Fibroblast of peridontal ligament (primary cell): ENCODE measurements around the gene RPRML.

ENCODE experiments used
- DNase-seq: peaks from one replicate; pipeline ENCODE4 v3.0.0-alpha.2; 2010; ENCODE audit errors: extremely low read depth

The RPRML gene

DNA sequence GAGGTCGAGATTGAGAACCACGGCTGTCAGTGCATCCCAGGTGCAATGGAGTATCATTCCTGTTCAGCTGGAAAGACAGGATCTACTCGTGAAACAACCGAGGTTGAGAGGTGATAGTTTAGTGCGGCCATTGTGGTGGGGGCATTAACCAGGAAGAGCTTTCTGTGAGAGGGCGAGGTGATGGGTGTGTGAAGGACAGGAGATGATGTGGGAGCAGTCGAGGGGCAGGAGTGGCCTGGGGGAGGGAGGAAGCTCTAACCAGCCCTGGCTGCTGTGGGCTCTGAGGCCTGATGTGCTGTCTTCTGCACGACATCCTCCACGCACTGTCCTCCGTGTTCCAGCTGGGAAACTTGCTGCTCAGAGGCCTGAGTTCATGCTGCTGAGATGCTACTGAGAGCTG is 34.1 kb downstream of the RPRML start:
- no peak for DNase-seq

DNA sequence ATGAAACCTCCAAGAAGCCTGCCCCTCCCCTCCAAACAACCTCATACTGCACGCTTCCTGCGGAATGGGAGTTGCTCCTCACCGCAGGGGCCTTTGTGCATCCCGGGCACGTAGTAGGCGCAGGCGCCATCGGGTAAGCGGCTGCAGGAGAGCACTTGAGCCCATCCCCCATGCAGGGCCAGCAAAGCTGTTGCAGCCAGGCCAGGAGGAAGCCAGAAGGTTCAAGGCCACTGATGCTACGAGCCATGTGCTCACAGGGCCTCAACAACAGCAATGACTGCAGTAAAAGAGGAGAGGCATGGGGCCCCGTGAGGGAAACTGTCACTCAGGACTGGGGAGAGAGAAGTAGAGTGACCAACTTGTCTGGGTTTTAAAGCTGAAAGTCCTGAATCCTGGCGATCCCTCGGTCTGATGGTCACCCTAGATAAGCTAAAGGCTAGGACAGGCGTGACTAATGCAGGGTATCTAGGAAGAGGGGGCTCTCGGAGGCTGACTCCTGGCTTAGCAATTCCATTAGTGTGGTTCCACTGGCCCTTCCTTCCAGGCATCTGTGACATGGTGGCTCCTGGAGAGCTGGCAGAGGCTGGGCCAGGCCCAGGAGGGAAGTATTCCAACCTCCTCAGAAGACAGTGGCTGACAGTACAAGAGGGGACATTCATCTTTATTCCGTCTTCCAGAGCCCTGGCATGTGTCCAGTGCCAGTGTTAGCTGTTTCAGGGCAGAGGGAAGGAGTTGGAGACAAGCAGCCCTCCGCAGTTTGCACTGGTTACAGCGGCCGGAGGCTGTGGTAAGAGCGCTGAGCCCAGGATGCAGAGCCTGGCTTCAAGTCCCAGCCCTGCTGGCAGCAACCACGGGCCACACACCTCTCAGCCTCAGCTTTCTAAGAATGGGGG is 35.3 kb downstream of the RPRML start:
- peak; percentile 20 for DNase-seq

DNA sequence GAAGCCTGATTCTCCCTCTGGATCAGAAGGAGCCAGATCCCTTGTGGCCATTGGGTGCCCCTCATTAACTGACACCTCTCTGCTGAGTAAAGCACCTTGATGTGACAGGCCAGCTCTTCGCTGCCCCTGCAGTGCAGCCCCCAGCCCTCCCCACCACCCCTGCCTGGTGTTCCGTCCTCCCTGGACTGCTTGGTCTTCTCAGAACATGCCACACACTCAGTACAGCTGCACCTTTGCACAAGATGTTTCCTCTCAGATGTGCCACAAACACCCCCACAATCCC is 35.9 kb downstream of the RPRML start:
- DNase-seq, result no peak

DNA sequence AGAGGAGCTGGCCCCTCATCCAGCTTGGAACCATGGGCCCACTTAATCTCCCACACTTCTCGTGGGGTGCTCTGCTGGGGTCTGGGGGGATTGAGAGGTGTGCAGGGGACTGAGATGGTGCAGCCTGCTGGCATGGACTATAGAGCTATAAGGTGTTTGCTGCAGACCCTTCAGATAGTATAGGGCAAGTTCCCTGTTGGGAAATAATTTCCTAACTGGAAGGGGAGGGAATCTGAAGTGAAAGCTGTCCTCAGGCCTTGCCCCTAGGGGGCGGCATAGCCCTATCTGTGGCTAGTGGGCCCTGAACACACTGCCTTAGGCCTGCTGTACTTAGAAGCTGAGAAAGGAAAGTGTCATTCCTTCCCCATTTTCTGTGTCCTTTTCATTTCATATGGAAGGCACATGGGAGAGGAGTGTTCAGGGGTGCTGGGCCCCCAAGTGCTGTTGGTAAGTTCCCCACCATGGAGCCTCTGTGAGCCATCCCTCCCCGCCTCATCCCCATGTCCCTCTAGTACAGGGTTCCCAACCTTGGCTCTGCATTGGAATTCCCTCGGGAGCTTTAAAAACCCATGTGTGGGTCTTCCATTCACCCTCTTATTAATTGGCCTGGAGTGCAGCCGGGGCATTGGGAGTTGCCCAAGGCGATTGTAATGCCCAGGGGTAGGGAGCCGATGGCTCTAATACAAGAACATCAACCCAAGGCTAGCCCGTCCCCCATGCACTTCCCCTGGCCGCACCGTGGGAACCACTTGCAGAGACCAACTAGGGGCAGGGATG is 36.4 kb downstream of the RPRML start:
- peak; percentile 76 for DNase-seq

DNA sequence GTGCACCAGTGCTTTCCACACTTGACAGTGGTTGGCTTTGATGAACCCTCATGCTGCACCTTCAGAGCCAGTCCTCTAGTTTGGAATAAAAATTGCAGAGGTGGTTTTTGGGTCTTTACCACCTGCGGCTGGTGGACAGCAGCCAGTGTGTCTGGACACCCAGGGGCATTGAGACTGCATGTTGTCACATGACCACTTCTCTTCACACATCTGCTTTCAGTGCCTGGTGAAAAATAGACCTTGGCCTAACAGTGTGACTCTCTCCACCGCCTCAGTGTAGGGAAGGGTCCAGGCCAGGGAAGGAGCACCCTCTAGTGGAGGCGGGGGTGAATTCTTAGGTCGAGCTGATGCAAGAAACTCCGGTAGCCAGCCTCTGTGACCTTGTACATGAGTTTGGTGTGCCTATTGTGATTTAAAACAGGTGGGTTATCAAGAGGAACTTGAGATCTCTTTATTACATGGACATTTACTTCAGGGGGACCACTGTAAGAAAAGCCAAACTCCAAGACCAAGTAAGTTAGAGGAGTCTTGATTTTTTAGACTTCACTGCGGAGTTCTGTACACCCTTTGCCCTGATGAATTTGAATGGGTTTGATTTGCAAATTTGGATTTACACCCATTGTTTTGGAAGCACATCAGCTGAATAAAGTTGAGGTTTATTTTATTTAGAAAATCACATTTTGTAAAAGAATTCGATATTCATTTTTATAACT is 38.2 kb downstream of the RPRML start:
- peak; percentile 73 for DNase-seq

DNA sequence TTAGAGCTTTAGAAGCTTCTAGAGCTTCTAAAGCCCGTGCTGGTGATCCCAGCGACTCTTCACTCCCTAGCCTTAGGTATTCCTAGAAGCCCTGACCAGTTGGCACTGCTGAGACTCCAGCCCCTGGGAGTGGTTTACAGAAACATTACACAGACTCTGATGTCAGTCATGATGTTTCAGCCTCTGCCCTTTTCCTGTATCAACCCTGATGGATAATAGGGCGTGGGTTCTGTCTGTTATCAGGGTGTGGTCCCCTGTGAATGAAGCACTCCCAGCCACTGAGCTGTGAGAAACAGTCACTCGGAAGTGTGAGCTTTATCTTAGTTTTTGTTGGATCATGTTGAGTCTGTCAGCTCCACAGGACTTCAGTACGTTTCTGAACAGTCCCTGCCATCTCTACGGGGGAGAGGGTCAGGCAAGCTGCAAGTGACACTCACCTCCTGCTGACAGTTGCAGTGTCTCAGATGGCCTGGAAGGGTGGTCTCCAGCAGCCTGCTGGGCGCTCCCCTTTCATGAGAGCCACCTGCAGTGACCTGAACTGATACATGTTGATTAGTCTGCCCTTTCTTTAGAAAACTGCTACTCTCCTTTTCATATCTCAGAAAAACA is 43.3 kb downstream of the RPRML start:
- DNase-seq, result no peak

DNA sequence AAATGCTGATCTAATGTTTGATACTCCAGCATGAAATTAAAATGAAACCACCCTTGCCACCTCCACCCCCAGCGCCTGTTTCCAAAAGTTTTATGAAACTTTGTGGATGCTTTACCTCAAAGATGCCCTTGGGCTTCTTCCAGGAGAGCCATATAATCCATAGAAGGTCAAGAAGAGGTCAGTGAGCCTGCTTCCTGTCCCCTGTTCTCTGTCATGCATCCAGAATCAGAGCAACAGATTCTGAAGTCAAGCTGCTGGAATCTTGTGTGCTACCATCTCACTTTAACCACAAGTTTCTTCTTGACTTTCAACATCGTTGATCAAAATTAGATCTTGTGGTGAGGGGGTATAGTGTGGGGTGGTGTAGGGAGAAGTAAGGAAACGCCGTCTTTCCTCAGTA is 47.5 kb downstream of the RPRML start:
- no peak for DNase-seq

DNA sequence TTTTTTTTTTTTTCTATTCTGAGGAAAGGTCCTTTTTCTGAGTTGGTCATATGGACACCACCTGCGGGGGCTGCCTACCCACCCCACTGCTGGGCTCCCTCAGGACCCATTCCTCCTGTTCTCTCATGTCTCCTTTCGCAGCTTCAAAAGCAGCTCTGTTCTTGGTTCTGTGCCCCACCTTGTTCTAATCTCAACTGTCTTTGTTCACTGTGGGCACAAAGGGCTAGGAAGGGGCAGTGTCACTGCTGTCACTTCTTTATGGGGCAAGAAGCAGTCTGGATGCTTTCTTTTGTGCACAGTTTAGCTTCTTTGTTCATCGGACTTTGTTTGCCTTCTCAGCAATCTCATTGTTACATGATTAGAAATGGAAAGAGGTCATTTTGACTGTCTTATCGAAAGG is 49.0 kb downstream of the RPRML start:
- no peak for DNase-seq

DNA sequence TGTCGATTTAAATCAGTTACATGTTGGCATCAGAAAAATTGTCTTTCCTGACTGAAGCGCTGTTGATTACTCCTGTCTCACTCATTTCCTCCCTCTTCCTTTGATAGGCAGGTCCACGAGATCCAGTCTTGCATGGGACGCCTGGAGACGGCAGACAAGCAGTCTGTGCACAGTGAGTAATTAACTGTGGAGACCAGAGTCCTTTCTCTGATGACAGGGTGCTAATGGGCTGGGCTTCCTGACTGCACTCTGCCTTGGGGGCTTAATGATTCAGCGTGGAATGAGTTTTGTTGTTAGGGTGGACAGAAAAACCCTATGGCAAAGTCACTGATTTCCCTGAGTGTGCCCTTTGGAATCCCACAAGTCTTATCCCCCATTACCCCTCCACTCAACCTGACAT is 49.6 kb downstream of the RPRML start:
- no peak for DNase-seq

DNA sequence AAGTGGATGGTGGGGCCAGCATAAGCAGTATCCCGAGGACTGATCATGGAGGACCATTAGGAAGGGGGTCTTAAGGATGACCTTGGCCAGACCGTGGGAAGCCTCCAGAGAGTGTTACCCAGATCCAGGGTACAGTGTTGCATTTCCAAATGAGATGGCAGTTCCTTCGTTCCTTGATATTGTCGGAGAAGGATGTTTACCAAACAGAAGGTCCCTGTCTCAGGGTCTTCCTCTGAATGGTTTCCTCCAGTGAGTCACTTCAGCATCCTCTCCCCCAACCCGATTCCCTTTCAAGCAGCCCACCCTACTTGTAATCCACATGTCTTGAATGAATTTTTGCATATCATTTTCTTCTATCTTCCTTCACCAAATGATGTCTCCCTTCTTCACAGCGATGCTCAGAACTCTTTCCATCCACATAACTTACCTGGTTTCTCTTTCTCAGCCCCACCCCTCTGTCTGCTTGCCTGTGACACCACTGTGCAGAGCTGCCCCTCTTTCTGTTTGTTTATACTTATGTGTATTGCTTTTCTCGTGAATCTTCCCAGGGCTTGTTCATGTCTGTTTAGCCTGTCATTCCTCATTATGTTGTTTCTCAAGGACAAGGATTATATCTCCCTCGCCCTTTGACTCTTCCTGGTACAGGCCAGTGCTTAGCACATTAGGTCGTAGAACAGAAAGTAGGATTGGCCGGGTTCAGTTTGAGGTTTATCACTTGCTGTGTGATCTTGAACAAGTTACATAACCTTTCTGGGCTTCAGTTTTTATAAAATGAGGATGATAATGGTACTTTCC is 50.4 kb downstream of the RPRML start:
- DNase-seq, result no peak
